ENCODE measurements around the gene NUP37. TPM values are rescaled to one million over a fixed set of nuclear protein-coding genes. Genes with fewer than 3 reads are reported as not detected.
"Not testable (repeated sequence)": the region's sequence is repeated elsewhere in the genome, so short reads cannot be mapped to it uniquely, and the experiment has no call there.

Gene NUP37
- total RNA-seq, 2 experiments from 2014 or later = 100 to 108 TPM

- POLR2A ChIA-PET; H3K27me3 Mint-ChIP-seq; H3K4me3 Mint-ChIP-seq; H3K9me3 Mint-ChIP-seq (ENCODE audit: low read depth); intact Hi-C loops (cut with DNase I, micrococcal nuclease); H3K4me1 Mint-ChIP-seq; CTCF ChIA-PET; H3K27ac Mint-ChIP-seq; ATAC-seq; DNase-seq: not testable (repeated sequence)
- H3K36me3 Mint-ChIP-seq (ENCODE audit: low read depth) = peaks cover 20% of the 10 kb centered on the region
These were observed 30.6 kb downstream of the NUP37 start for GRCh38 chr12:102089228-102089835.

GRCh38 chr12:102080842-102081241 lies 39.1 kb downstream of the NUP37 start:
- intact Hi-C loops (cut with DNase I, micrococcal nuclease) = no loop called here
- POLR2A ChIA-PET = no interaction called here

GRCh38 chr12:102072092-102072491 lies 47.8 kb downstream of the NUP37 start:
- CTCF ChIA-PET; intact Hi-C loops (cut with DNase I, micrococcal nuclease); POLR2A ChIA-PET; DNase-seq; H3K27me3 Mint-ChIP-seq; H3K27ac Mint-ChIP-seq; ATAC-seq; H3K4me1 Mint-ChIP-seq; H3K4me3 Mint-ChIP-seq; H3K9me3 Mint-ChIP-seq (ENCODE audit: low read depth): not testable (repeated sequence)
- H3K36me3 Mint-ChIP-seq (ENCODE audit: low read depth) = peaks cover 13% of the 10 kb centered on the region

More at GRCh38 chr12:102080842-102081241, 39.1 kb downstream of the NUP37 start:
- Mint-ChIP-seq H3K4me3 (no peak overlapping the region), H3K9me3 (ENCODE audit: low read depth) (no peaks in the 10 kb centered on the region), H3K27me3 (no peaks in the 10 kb centered on the region), H3K36me3 (ENCODE audit: low read depth) (peaks cover 42% of the 10 kb centered on the region), H3K27ac (no peak overlapping the region), H3K4me1 (no peaks in the 10 kb centered on the region)
- ATAC-seq (no peak), DNase-seq (no peak)
- CTCF ChIA-PET = no interaction called here

GRCh38 chr12:102069707-102070106 lies 50.2 kb downstream of the NUP37 start:
- intact Hi-C loops (cut with DNase I, micrococcal nuclease) = no loop called here
- no peak for ATAC-seq
- Mint-ChIP-seq H3K27me3 (no peaks in the 10 kb centered on the region), H3K9me3 (ENCODE audit: low read depth) (no peaks in the 10 kb centered on the region), H3K36me3 (ENCODE audit: low read depth) (peaks cover under 1% of the 10 kb centered on the region), H3K4me1 (no peaks in the 10 kb centered on the region), H3K27ac (no peak overlapping the region), H3K4me3 (no peak overlapping the region)
- DNase-seq = no peak
- ChIA-PET CTCF (interaction anchor here (1.3 kb wide), 1 partner anchor 9 kb away, joined by 4 read pairs; no protein-coding TSS in a partner anchor), POLR2A (no interaction called here)

- POLR2A ChIA-PET = no interaction called here
- intact Hi-C loops (cut with DNase I, micrococcal nuclease) = no loop called here
- no peaks in the 10 kb centered on the region for H3K27me3 Mint-ChIP-seq
- H3K9me3 Mint-ChIP-seq (ENCODE audit: low read depth) = no peaks in the 10 kb centered on the region
- CTCF ChIA-PET = interaction anchor here (0.6 kb wide), 1 partner anchor 233 kb away, joined by 3 read pairs; no protein-coding TSS in a partner anchor
- ATAC-seq (no peak), DNase-seq (no peak)
- no peaks in the 10 kb centered on the region for H3K4me1 Mint-ChIP-seq
- no peak overlapping the region for H3K4me3 Mint-ChIP-seq
- no peaks in the 10 kb centered on the region for H3K36me3 Mint-ChIP-seq (ENCODE audit: low read depth)
- no peak overlapping the region for H3K27ac Mint-ChIP-seq
These were observed 52.2 kb downstream of the NUP37 start for GRCh38 chr12:102067574-102068258.

- Mint-ChIP-seq H3K9me3 (ENCODE audit: low read depth) (no peaks in the 10 kb centered on the region), H3K27me3 (no peaks in the 10 kb centered on the region), H3K4me1 (peaks cover 18% of the 10 kb centered on the region), H3K36me3 (ENCODE audit: low read depth) (peaks cover 6% of the 10 kb centered on the region), H3K4me3 (no peak overlapping the region), H3K27ac (no peak overlapping the region)
- POLR2A ChIA-PET = no interaction called here
- intact Hi-C loops (cut with DNase I, micrococcal nuclease) = loop anchor here in 1 of 2 experiments (5.0 kb wide), 4 partner anchors 232 to 1903 kb away; partner anchors contain the start of genes ARL1, GNPTAB, TDG and UTP20
- ATAC-seq (no peak), DNase-seq (no peak)
- CTCF ChIA-PET = no interaction called here
These were observed 55.4 kb downstream of the NUP37 start for GRCh38 chr12:102064476-102064875.

- Mint-ChIP-seq H3K36me3 (ENCODE audit: low read depth) (peaks cover 9% of the 10 kb centered on the region), H3K27ac (no peak overlapping the region), H3K9me3 (ENCODE audit: low read depth) (no peaks in the 10 kb centered on the region), H3K4me1 (peaks cover 28% of the 10 kb centered on the region), H3K27me3 (no peaks in the 10 kb centered on the region), H3K4me3 (no peak overlapping the region)
- POLR2A ChIA-PET = no interaction called here
- ATAC-seq = no peak
- intact Hi-C loops (cut with DNase I, micrococcal nuclease) = loop anchor here in 1 of 2 experiments (2.0 to 5.0 kb wide), 5 partner anchors 231 to 1904 kb away; partner anchors contain the start of genes ARL1, GNPTAB, NT5DC3 and TDG
- CTCF ChIA-PET = no interaction called here
- peak; percentile 11 for DNase-seq
These were observed 56.8 kb downstream of the NUP37 start for GRCh38 chr12:102063069-102063468.

- CTCF ChIA-PET = no interaction called here
- intact Hi-C loops (cut with DNase I, micrococcal nuclease) = loop anchor here (1.0 to 5.0 kb wide), 6 partner anchors 58 to 1905 kb away; partner anchors contain the start of genes NUP37 (in 2 of the 2), PARPBP (in 2 of the 2), ARL1 (in 1 of the 2) and GNPTAB (in 1 of the 2)
These were observed 57.5 kb downstream of the NUP37 start for GRCh38 chr12:102062419-102062806.

GRCh38 chr12:102061560-102062418 lies 58.1 kb downstream of the NUP37 start, which contains the start of gene WASHC3:
WASHC3 (minus strand) TSS chr12:102061991; CDS start chr12:102061962, 29 bp downstream.
- H3K9me3 Mint-ChIP-seq (ENCODE audit: low read depth) = no peaks in the 10 kb centered on the region
- ChIA-PET POLR2A (interaction anchor here (1.3 kb wide), 1 partner anchor 58 kb away, joined by 4 read pairs; the partner anchor contains the start of genes NUP37 and PARPBP), CTCF (interaction anchor here (0.7 to 1.4 kb wide), 2 partner anchors 18 to 50 kb away, joined by 3 read pairs; no protein-coding TSS in a partner anchor)
- DNase-seq (peak; percentile 98), ATAC-seq (peak; percentile 93)
- peak within 1 kb of the TSS; percentile 94 for H3K4me3 Mint-ChIP-seq
- H3K36me3 Mint-ChIP-seq (ENCODE audit: low read depth) = peaks cover 21% of the 10 kb centered on the region
- peak within 1 kb of the TSS; percentile 99 for H3K27ac Mint-ChIP-seq
- intact Hi-C loops (cut with DNase I, micrococcal nuclease) = loop anchor here (1.0 to 5.0 kb wide), 8 partner anchors 59 to 1906 kb away; partner anchors contain the start of genes NUP37 (in 2 of the 2), PARPBP (in 2 of the 2), ARL1 (in 1 of the 2) and DRAM1 (in 1 of the 2)
- H3K4me1 Mint-ChIP-seq = peaks cover 29% of the 10 kb centered on the region
- H3K27me3 Mint-ChIP-seq = no peaks in the 10 kb centered on the region

More at GRCh38 chr12:102062419-102062806, 57.5 kb downstream of the NUP37 start:
- H3K27ac Mint-ChIP-seq = peak overlapping the region; percentile 99
- POLR2A ChIA-PET = interaction anchor here (1.3 kb wide), 1 partner anchor 57 kb away, joined by 4 read pairs; the partner anchor contains the start of genes NUP37 and PARPBP
- ATAC-seq (no peak), DNase-seq (no peak)
- peak overlapping the region; percentile 94 for H3K4me3 Mint-ChIP-seq
- H3K36me3 Mint-ChIP-seq (ENCODE audit: low read depth) = peaks cover 16% of the 10 kb centered on the region
- H3K9me3 Mint-ChIP-seq (ENCODE audit: low read depth) = no peaks in the 10 kb centered on the region
- peaks cover 29% of the 10 kb centered on the region for H3K4me1 Mint-ChIP-seq
- H3K27me3 Mint-ChIP-seq = no peaks in the 10 kb centered on the region

GRCh38 chr12:102061096-102061559 lies 58.8 kb downstream of the NUP37 start:
- ChIA-PET POLR2A (interaction anchor here (1.3 kb wide), 1 partner anchor 59 kb away, joined by 4 read pairs; the partner anchor contains the start of genes NUP37 and PARPBP), CTCF (interaction anchor here (1.4 kb wide), 1 partner anchor 18 kb away, joined by 3 read pairs; no protein-coding TSS in a partner anchor)
- Mint-ChIP-seq H3K36me3 (ENCODE audit: low read depth) (peaks cover 28% of the 10 kb centered on the region), H3K4me3 (peak overlapping the region; percentile 94), H3K27ac (peak overlapping the region; percentile 99), H3K9me3 (ENCODE audit: low read depth) (no peaks in the 10 kb centered on the region), H3K27me3 (no peaks in the 10 kb centered on the region), H3K4me1 (peaks cover 33% of the 10 kb centered on the region)
- peak; percentile 19 for ATAC-seq
- intact Hi-C loops (cut with DNase I, micrococcal nuclease) = loop anchor here in 1 of 2 experiments (1.0 to 5.0 kb wide), 6 partner anchors 120 to 1906 kb away; partner anchors contain the start of genes ARL1, DRAM1, GNPTAB and TDG
- DNase-seq = peak; percentile 37

All from activated CD4-positive, alpha-beta T cell treated with anti-CD3 and anti-CD28 coated beads for 36 hours (primary cell).